ENCODE data around the gene HNRNPA2B1. TPM values are rescaled to one million over a fixed set of nuclear protein-coding genes. Genes with fewer than 3 reads are reported as not detected.
"Not testable (repeated sequence)": the region's sequence is repeated elsewhere in the genome, so short reads cannot be mapped to it uniquely, and the experiment has no call there.

Gene HNRNPA2B1
- total RNA-seq, 2 donors from 2014 or later: 447 to 769 TPM

DNA sequence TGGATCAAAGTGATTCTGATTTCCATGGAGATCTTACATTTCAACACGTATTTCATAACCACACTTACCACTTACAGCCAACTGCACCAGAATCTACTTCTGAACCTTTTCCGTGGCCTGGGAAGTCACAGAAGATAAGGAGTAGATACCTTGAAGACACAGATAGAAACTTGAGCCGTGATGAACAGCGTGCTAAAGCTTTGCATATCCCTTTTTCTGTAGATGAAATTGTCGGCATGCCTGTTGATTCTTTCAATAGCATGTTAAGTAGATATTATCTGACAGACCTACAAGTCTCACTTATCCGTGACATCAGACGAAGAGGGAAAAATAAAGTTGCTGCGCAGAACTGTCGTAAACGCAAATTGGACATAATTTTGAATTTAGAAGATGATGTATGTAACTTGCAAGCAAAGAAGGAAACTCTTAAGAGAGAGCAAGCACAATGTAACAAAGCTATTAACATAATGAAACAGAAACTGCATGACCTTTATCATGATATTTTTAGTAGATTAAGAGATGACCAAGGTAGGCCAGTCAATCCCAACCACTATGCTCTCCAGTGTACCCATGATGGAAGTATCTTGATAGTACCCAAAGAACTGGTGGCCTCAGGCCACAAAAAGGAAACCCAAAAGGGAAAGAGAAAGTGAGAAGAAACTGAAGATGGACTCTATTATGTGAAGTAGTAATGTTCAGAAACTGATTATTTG lies 15.3 kb downstream of the HNRNPA2B1 start:
- no peaks in the 10 kb centered on the region for H3K9me3 ChIP-seq
- H3K4me1 ChIP-seq: no peaks in the 10 kb centered on the region
- TF ChIP-seq CTCF (IDR thresholded peaks at IDR 0.05): no peak
- no peak overlapping the region for H3K9ac ChIP-seq (ENCODE audit: low read depth in 2 of 2, low read length in 2 of 2)
- no peak for DNase-seq
- intact Hi-C loops (cut with DNase I): no loop called here
- no peaks in the 10 kb centered on the region for H3K27me3 ChIP-seq
- no peak overlapping the region for H3K4me3 ChIP-seq
- H3K36me3 ChIP-seq: peaks cover 7% of the 10 kb centered on the region
- no peak overlapping the region for H3K27ac ChIP-seq

DNA sequence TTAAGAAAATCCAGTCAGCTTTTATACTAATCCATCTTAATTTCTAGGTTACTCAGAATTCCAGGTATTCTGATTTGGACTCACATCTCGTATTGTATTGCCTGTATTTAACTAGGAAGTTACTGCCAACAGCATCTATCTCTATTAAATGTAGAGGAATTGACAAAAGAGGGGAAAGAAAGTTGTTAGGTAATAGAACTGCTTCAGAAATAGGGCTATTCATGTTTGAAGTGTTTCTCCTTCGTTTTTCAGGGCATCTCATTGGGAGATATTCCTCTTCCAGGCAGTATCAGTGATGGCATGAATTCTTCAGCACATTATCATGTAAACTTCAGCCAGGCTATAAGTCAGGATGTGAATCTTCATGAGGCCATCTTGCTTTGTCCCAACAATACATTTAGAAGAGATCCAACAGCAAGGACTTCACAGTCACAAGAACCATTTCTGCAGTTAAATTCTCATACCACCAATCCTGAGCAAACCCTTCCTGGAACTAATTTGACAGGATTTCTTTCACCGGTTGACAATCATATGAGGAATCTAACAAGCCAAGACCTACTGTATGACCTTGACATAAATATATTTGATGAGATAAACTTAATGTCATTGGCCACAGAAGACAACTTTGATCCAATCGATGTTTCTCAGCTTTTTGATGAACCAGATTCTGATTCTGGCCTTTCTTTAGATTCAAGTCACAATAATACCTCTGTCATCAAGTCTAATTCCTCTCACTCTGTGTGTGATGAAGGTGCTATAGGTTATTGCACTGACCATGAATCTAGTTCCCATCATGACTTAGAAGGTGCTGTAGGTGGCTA lies 16.1 kb downstream of the HNRNPA2B1 start:
- H3K9ac ChIP-seq (ENCODE audit: low read depth in 2 of 2, low read length in 2 of 2); H3K9me3 ChIP-seq; H3K4me1 ChIP-seq; H3K27me3 ChIP-seq; H3K27ac ChIP-seq; intact Hi-C loops (cut with DNase I); H3K4me3 ChIP-seq; H3K36me3 ChIP-seq; DNase-seq: not testable (repeated sequence)

- H3K9me3 ChIP-seq: no peaks in the 10 kb centered on the region
- TF ChIP-seq CTCF (IDR thresholded peaks at IDR 0.05): no peak
- H3K36me3 ChIP-seq: no peaks in the 10 kb centered on the region
- intact Hi-C loops (cut with DNase I): no loop called here
- no peak overlapping the region for H3K9ac ChIP-seq (ENCODE audit: low read depth in 2 of 2, low read length in 2 of 2)
- H3K27ac ChIP-seq: no peak overlapping the region
- no peaks in the 10 kb centered on the region for H3K27me3 ChIP-seq
- H3K4me3 ChIP-seq: no peak overlapping the region
- DNase-seq: no peak
- no peaks in the 10 kb centered on the region for H3K4me1 ChIP-seq
These were observed 16.8 kb downstream of the HNRNPA2B1 start for GRCh38 chr7:26183545-26184280.

- H3K27me3 ChIP-seq: no peaks in the 10 kb centered on the region
- H3K9me3 ChIP-seq: no peaks in the 10 kb centered on the region
- no peaks in the 10 kb centered on the region for H3K36me3 ChIP-seq
- no peak overlapping the region for H3K27ac ChIP-seq
- intact Hi-C loops (cut with DNase I): no loop called here
- no peak overlapping the region for H3K4me3 ChIP-seq
- no peak overlapping the region for H3K9ac ChIP-seq (ENCODE audit: low read depth in 2 of 2, low read length in 2 of 2)
- no peak for DNase-seq
- no peaks in the 10 kb centered on the region for H3K4me1 ChIP-seq
- no peak for TF ChIP-seq CTCF (IDR thresholded peaks at IDR 0.05)
These were observed 17.8 kb downstream of the HNRNPA2B1 start for GRCh38 chr7:26182706-26183105.

GRCh38 chr7:26182283-26182682 lies 18.3 kb downstream of the HNRNPA2B1 start:
- no peak for TF ChIP-seq CTCF (IDR thresholded peaks at IDR 0.05)
- no peak overlapping the region for H3K4me3 ChIP-seq
- H3K4me1 ChIP-seq: no peaks in the 10 kb centered on the region
- no peak overlapping the region for H3K27ac ChIP-seq
- no peak for DNase-seq
- H3K36me3 ChIP-seq: no peaks in the 10 kb centered on the region
- no peaks in the 10 kb centered on the region for H3K27me3 ChIP-seq
- H3K9me3 ChIP-seq: no peaks in the 10 kb centered on the region
- H3K9ac ChIP-seq (ENCODE audit: low read depth in 2 of 2, low read length in 2 of 2): no peak overlapping the region
- intact Hi-C loops (cut with DNase I): no loop called here
